ENCODE measurements around the gene KIF16B.
"Not testable (repeated sequence)": the region's sequence is repeated elsewhere in the genome, so short reads cannot be mapped to it uniquely, and the experiment has no call there.

The KIF16B gene

GRCh38 chr20:16440686-16441085 lies 132.6 kb downstream of the KIF16B start:
- WGBS (ENCODE audit: insufficient coverage, insufficient read length): no CpG with 5 or more reads among the region's 4 CpGs

DNA sequence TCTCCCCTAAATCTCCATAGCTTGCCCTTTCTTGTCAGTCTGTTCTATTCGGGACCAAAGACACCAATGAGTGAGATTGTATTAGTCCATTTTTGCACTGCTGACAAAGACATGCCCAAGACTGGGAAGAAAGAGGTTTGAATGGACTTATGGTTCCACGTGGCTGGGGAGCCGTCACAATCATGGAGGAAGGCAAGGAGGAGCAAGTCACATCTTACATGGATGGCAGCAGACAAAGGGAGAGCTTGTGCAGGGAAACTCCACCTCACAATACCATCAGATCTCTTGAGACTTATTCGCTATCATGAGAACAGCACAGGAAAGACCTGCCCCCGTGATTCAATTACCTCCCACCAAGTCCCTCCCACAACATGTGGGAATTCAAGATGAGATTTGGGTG lies 133.7 kb downstream of the KIF16B start:
- H3K4me1 ChIP-seq (ENCODE audit: control insufficient read depth, insufficient read depth, low read length): not testable (repeated sequence)
- no CpG with 5 or more reads among the region's 5 CpGs for WGBS (ENCODE audit: insufficient coverage, insufficient read length)

More at GRCh38 chr20:16440686-16441085, 132.6 kb downstream of the KIF16B start:
- no peak overlapping the region for H3K27ac ChIP-seq (ENCODE audit: low read length)
- no peak for DNase-seq (ENCODE audit: low read depth, low spot score)
- no peaks in the 10 kb centered on the region for H3K9me3 ChIP-seq (ENCODE audit: control insufficient read depth, insufficient read depth, low read length)
- no peaks in the 10 kb centered on the region for H3K4me1 ChIP-seq (ENCODE audit: control insufficient read depth, insufficient read depth, low read length)
- H3K36me3 ChIP-seq (ENCODE audit: control insufficient read depth, insufficient read depth, low read length): no peaks in the 10 kb centered on the region
- no peak overlapping the region for H3K4me3 ChIP-seq (ENCODE audit: low read length)
- H3K27me3 ChIP-seq (ENCODE audit: control insufficient read depth, insufficient read depth, low read length): no peaks in the 10 kb centered on the region

GRCh38 chr20:16438100-16438499 lies 135.1 kb downstream of the KIF16B start:
- H3K27me3 ChIP-seq (ENCODE audit: control insufficient read depth, insufficient read depth, low read length): no peaks in the 10 kb centered on the region
- H3K4me3 ChIP-seq (ENCODE audit: low read length): no peak overlapping the region
- H3K4me1 ChIP-seq (ENCODE audit: control insufficient read depth, insufficient read depth, low read length): no peaks in the 10 kb centered on the region
- DNase-seq (ENCODE audit: low read depth, low spot score): no peak
- H3K9me3 ChIP-seq (ENCODE audit: control insufficient read depth, insufficient read depth, low read length): no peaks in the 10 kb centered on the region
- no peaks in the 10 kb centered on the region for H3K36me3 ChIP-seq (ENCODE audit: control insufficient read depth, insufficient read depth, low read length)
- H3K27ac ChIP-seq (ENCODE audit: low read length): no peak overlapping the region
- WGBS (ENCODE audit: insufficient coverage, insufficient read length): no CpG with 5 or more reads among the region's 3 CpGs

More for the DNA sequence above, 133.7 kb downstream of the KIF16B start:
- H3K4me3 ChIP-seq (ENCODE audit: low read length); H3K9me3 ChIP-seq (ENCODE audit: control insufficient read depth, insufficient read depth, low read length); H3K27me3 ChIP-seq (ENCODE audit: control insufficient read depth, insufficient read depth, low read length); H3K27ac ChIP-seq (ENCODE audit: low read length); DNase-seq (ENCODE audit: low read depth, low spot score); H3K36me3 ChIP-seq (ENCODE audit: control insufficient read depth, insufficient read depth, low read length): not testable (repeated sequence)

GRCh38 chr20:16437387-16437996 lies 135.8 kb downstream of the KIF16B start:
- no peak overlapping the region for H3K27ac ChIP-seq (ENCODE audit: low read length)
- no CpG with 5 or more reads among the region's 7 CpGs for WGBS (ENCODE audit: insufficient coverage, insufficient read length)
- H3K4me1 ChIP-seq (ENCODE audit: control insufficient read depth, insufficient read depth, low read length): no peaks in the 10 kb centered on the region
- H3K36me3 ChIP-seq (ENCODE audit: control insufficient read depth, insufficient read depth, low read length): no peaks in the 10 kb centered on the region
- H3K4me3 ChIP-seq (ENCODE audit: low read length): no peak overlapping the region
- no peak for DNase-seq (ENCODE audit: low read depth, low spot score)
- no peaks in the 10 kb centered on the region for H3K9me3 ChIP-seq (ENCODE audit: control insufficient read depth, insufficient read depth, low read length)
- H3K27me3 ChIP-seq (ENCODE audit: control insufficient read depth, insufficient read depth, low read length): no peaks in the 10 kb centered on the region

DNA sequence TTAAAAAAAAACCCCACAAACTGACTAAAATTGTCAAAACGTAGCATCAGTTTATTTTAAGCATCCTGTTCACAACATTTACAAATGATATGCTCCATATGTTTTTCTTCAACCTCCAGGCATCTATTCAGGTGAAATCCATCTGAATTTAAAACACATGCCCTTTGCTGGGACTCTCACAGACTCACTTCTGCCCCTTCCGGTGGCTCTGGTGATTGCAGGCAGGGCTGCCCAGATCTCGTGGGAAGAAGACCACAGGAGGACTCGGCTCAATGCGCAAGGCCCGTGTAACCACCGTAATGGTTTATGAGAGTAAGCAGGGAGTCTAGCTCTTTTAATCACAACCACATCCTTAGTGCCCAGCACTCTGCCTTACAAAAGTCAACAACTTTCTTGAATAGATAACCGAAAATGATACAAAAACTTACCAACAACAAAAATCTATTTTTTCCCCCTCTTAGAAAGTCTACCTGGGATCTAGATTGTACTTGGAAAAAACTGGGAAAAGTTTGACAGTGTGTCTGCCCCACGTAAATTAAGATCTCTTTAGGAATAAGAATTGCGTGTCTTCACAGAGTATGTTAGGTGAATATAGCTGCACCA lies 139.1 kb downstream of the KIF16B start:
- DNase-seq (ENCODE audit: low read depth, low spot score): peak; percentile 82

GRCh38 chr20:16433293-16433580 lies 140.0 kb downstream of the KIF16B start:
- no peaks in the 10 kb centered on the region for H3K4me1 ChIP-seq (ENCODE audit: control insufficient read depth, insufficient read depth, low read length)
- no peaks in the 10 kb centered on the region for H3K27me3 ChIP-seq (ENCODE audit: control insufficient read depth, insufficient read depth, low read length)
- no peaks in the 10 kb centered on the region for H3K9me3 ChIP-seq (ENCODE audit: control insufficient read depth, insufficient read depth, low read length)
- WGBS (ENCODE audit: insufficient coverage, insufficient read length): no CpG with 5 or more reads among the region's 2 CpGs
- H3K4me3 ChIP-seq (ENCODE audit: low read length): no peak overlapping the region
- no peak for DNase-seq (ENCODE audit: low read depth, low spot score)
- H3K36me3 ChIP-seq (ENCODE audit: control insufficient read depth, insufficient read depth, low read length): no peaks in the 10 kb centered on the region
- H3K27ac ChIP-seq (ENCODE audit: low read length): no peak overlapping the region

More for the DNA sequence above, 139.1 kb downstream of the KIF16B start:
- Histone ChIP-seq H3K27ac (ENCODE audit: low read length) (no peak overlapping the region), H3K9me3 (ENCODE audit: control insufficient read depth, insufficient read depth, low read length) (no peaks in the 10 kb centered on the region), H3K27me3 (ENCODE audit: control insufficient read depth, insufficient read depth, low read length) (no peaks in the 10 kb centered on the region), H3K4me1 (ENCODE audit: control insufficient read depth, insufficient read depth, low read length) (no peaks in the 10 kb centered on the region), H3K4me3 (ENCODE audit: low read length) (no peak overlapping the region), H3K36me3 (ENCODE audit: control insufficient read depth, insufficient read depth, low read length) (no peaks in the 10 kb centered on the region)
- 100% methylated on average over 1 of the region's 10 CpGs for WGBS (ENCODE audit: insufficient coverage, insufficient read length)

DNA sequence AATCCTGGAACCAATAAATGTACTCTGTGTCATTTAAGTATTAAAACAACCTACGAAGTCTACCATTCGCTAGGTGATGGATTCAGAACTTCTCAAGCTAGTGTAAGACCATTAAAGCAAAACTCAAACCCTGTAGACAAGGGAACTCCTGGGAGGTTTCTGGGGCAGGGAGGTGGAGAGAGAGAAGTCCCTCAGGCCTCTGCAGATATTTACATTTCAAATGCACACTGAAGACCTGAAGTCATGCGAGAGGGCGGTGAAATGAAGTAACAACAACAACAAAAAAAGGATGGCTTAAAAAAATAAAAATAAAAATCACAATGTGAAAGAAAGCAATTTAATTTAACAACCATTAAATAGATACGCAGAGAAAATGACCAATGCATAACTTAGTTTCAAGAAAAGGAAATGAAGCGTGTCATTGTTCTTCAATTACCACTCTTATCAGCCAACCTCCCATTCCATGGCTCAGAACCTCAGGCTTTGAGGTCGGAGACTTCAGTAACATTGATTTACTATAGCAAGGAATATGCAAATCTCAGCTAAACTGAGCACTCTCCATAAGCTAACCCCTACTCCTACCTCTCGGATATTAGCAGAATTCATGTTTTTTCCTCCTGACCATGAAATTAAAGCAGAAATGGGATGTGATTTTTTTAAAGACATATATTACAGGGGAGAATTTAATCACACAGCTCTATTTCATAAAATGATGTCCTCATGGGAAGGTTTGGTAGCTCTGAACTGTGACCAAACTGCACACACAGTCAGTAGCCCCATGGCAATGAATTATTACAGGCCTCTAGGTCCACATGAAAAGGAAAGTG lies 140.6 kb downstream of the KIF16B start:
- no CpG with 5 or more reads among the region's 8 CpGs for WGBS (ENCODE audit: insufficient coverage, insufficient read length)
- Histone ChIP-seq H3K4me3 (ENCODE audit: low read length) (no peak overlapping the region), H3K27ac (ENCODE audit: low read length) (no peak overlapping the region), H3K9me3 (ENCODE audit: control insufficient read depth, insufficient read depth, low read length) (no peaks in the 10 kb centered on the region), H3K36me3 (ENCODE audit: control insufficient read depth, insufficient read depth, low read length) (no peaks in the 10 kb centered on the region), H3K27me3 (ENCODE audit: control insufficient read depth, insufficient read depth, low read length) (no peaks in the 10 kb centered on the region), H3K4me1 (ENCODE audit: control insufficient read depth, insufficient read depth, low read length) (no peaks in the 10 kb centered on the region)
- no peak for DNase-seq (ENCODE audit: low read depth, low spot score)

GRCh38 chr20:16428112-16428511 lies 145.1 kb downstream of the KIF16B start:
- Histone ChIP-seq H3K27me3 (ENCODE audit: control insufficient read depth, insufficient read depth, low read length) (no peaks in the 10 kb centered on the region), H3K4me3 (ENCODE audit: low read length) (no peak overlapping the region), H3K4me1 (ENCODE audit: control insufficient read depth, insufficient read depth, low read length) (no peaks in the 10 kb centered on the region), H3K9me3 (ENCODE audit: control insufficient read depth, insufficient read depth, low read length) (no peaks in the 10 kb centered on the region), H3K36me3 (ENCODE audit: control insufficient read depth, insufficient read depth, low read length) (no peaks in the 10 kb centered on the region), H3K27ac (ENCODE audit: low read length) (no peak overlapping the region)
- no peak for DNase-seq (ENCODE audit: low read depth, low spot score)
- no CpG with 5 or more reads among the region's 1 CpG for WGBS (ENCODE audit: insufficient coverage, insufficient read length)

DNA sequence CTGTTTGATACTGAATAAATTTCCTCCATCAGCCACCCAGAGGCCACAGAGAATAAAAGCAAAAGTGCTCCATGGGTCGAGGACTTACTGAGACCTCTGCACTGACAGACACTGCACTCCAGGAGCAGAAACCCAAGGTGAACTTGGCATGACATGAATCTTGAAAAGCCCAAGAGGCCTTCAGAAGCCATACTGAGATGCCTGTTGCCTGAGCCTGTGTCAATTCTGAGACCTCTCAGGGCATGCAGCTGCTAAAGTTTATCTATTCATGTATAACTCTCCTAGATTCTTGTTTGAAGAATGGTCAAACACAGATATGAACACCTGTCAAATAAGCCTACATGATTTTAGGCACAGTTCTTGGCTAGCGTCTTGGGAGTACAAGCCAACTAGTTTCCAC lies 145.7 kb downstream of the KIF16B start:
- H3K9me3 ChIP-seq (ENCODE audit: control insufficient read depth, insufficient read depth, low read length): no peaks in the 10 kb centered on the region
- H3K36me3 ChIP-seq (ENCODE audit: control insufficient read depth, insufficient read depth, low read length): no peaks in the 10 kb centered on the region
- H3K27me3 ChIP-seq (ENCODE audit: control insufficient read depth, insufficient read depth, low read length): no peaks in the 10 kb centered on the region
- WGBS (ENCODE audit: insufficient coverage, insufficient read length): no CpG with 5 or more reads among the region's 2 CpGs
- no peaks in the 10 kb centered on the region for H3K4me1 ChIP-seq (ENCODE audit: control insufficient read depth, insufficient read depth, low read length)
- no peak overlapping the region for H3K27ac ChIP-seq (ENCODE audit: low read length)
- DNase-seq (ENCODE audit: low read depth, low spot score): no peak
- no peak overlapping the region for H3K4me3 ChIP-seq (ENCODE audit: low read length)

DNA sequence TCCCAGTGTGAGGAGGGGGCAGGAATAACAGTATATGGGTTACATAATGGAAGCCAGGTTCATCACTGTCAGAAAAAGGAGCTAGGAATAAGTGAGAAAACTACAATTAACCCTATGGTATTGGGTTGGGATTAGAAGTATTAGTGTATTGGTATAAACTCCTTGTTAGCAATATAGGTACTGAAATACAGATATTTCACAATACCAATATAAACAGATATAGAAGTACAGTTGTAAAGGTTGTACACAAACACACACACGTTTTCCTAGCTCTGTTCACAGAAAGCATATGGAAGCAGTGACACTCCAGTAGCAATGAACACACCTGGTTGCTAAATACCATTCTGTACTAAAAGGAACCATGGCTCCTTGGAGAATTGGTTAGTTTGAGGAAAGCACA lies 148.5 kb downstream of the KIF16B start:
- no peaks in the 10 kb centered on the region for H3K27me3 ChIP-seq (ENCODE audit: control insufficient read depth, insufficient read depth, low read length)
- H3K27ac ChIP-seq (ENCODE audit: low read length): no peak overlapping the region
- H3K4me3 ChIP-seq (ENCODE audit: low read length): no peak overlapping the region
- no peaks in the 10 kb centered on the region for H3K36me3 ChIP-seq (ENCODE audit: control insufficient read depth, insufficient read depth, low read length)
- DNase-seq (ENCODE audit: low read depth, low spot score): no peak
- no peaks in the 10 kb centered on the region for H3K9me3 ChIP-seq (ENCODE audit: control insufficient read depth, insufficient read depth, low read length)
- WGBS (ENCODE audit: insufficient coverage, insufficient read length): no CpG with 5 or more reads among the region's 1 CpG
- no peaks in the 10 kb centered on the region for H3K4me1 ChIP-seq (ENCODE audit: control insufficient read depth, insufficient read depth, low read length)
